B cell (primary cell): ENCODE results near the gene MRPL55. TPM values are rescaled to one million over a fixed set of nuclear protein-coding genes. Genes with fewer than 3 reads are reported as not detected.

Experiments
- ATAC-seq: fragments of 200-7000 bp; cut with Tn5 transposase; one replicate; pipeline ENCODE4 v1.10.0; 2021; ENCODE audit warnings: low read depth, mild to moderate bottlenecking, moderate number of reproducible peaks, moderate library complexity
- CTCF ChIA-PET: fragments of 350-600 bp; sonication (Branson Sonifier 250); formaldehyde crosslinking; loops from one replicate; lab custom pipeline; 2021; ENCODE audit warnings: antibody characterized with exemption, inconsistent platforms; lab: Charles Lee
- POLR2A ChIA-PET: fragments of 350-600 bp; sonication (Branson Sonifier 250); formaldehyde crosslinking; loops from one replicate; lab custom pipeline; 2021; ENCODE audit warnings: antibody characterized with exemption; lab: Charles Lee
- DNase-seq: peaks from one replicate; pipeline ENCODE4 v3.0.0; 2013
- H2AFZ ChIP-seq: 2 replicates; pipeline ENCODE4 v1.6.1; 2012; ENCODE audit warnings: mild to moderate bottlenecking, low read depth, low read length; ENCODE audit not compliant: insufficient read depth, poor library complexity, severe bottlenecking
- H3K27ac ChIP-seq, 2 donors: 1 replicate in 1 of 2; 2 replicates in 1 of 2; pipeline ENCODE4 v1.5.1; 2012 to 2013; ENCODE audit warnings: low read length in 2 of 2, mild to moderate bottlenecking in 2 of 2, moderate library complexity in 1 of 2
- H3K27me3 ChIP-seq, 4 experiments: fragments of 200-600 bp in 1 of 4; sonication (generic) in 1 of 4; replicated peaks in 1 of 4; 1 replicate in 2 of 4; 2 replicates in 2 of 4; pipeline versions ENCODE4 v1.6.1 to v1.7.0; 2013 to 2016; ENCODE audit warnings: low read length in 3 of 4, mild to moderate bottlenecking in 2 of 4, mixed read lengths in 1 of 4, moderate library complexity in 1 of 4; ENCODE audit not compliant: insufficient read depth in 4 of 4, control insufficient read depth in 3 of 4; ENCODE audit errors: control extremely low read depth in 1 of 4
- H3K36me3 ChIP-seq, 2 experiments: replicated peaks in 1 of 2; 1 replicate in 1 of 2; 2 replicates in 1 of 2; pipeline versions ENCODE4 v1.6.1 to v1.7.1; 2013; ENCODE audit warnings: low read length in 1 of 2; ENCODE audit not compliant: insufficient read depth in 2 of 2, control insufficient read depth in 1 of 2; ENCODE audit errors: control extremely low read depth in 1 of 2, extremely low read depth in 1 of 2
- H3K4me1 ChIP-seq, 2 donors: fragments of 200-600 bp in 1 of 2; sonication (generic) in 1 of 2; 1 replicate in 1 of 2; 2 replicates in 1 of 2; pipeline versions ENCODE4 v1.5.1 to v1.6.1; 2013 to 2017; ENCODE audit warnings: low read length in 2 of 2; ENCODE audit not compliant: control insufficient read depth in 2 of 2, insufficient read depth in 2 of 2
- H3K4me2 ChIP-seq: replicated peaks from 2 replicates; pipeline ENCODE3; 2012; ENCODE audit warnings: mild to moderate bottlenecking, low read depth, low read length; ENCODE audit not compliant: poor library complexity, severe bottlenecking
- H3K4me3 ChIP-seq, 5 experiments: fragments of 200-600 bp in 1 of 5; sonication (generic) in 1 of 5; 1 replicate in 3 of 5; 2 replicates in 2 of 5; pipeline versions ENCODE4 v1.5.1 to v1.7.0; 2011 to 2016; ENCODE audit warnings: low read length in 4 of 5, mild to moderate bottlenecking in 4 of 5, low read depth in 2 of 5, control low read depth in 1 of 5, moderate library complexity in 1 of 5; ENCODE audit not compliant: insufficient read depth in 1 of 5; ENCODE audit errors: control extremely low read depth in 1 of 5, extremely low read depth in 1 of 5
- H3K79me2 ChIP-seq: fragments of 200-600 bp; sonication (generic); one replicate; pipeline ENCODE4 v1.6.0; 2016; ENCODE audit warnings: low read length; ENCODE audit not compliant: control insufficient read depth, insufficient read depth
- H3K9ac ChIP-seq: fragments of 200-600 bp; sonication (generic); 2 replicates; pipeline ENCODE4 v1.6.1; 2017; ENCODE audit warnings: mild to moderate bottlenecking, low read length, moderate library complexity
- H3K9me3 ChIP-seq, 3 donors: one replicate each; pipeline versions ENCODE4 v1.6.1 to v1.7.1; 2013; ENCODE audit warnings: low read length in 2 of 3; ENCODE audit not compliant: control insufficient read depth in 2 of 3, insufficient read depth in 1 of 3; ENCODE audit errors: control extremely low read depth in 1 of 3
- H4K20me1 ChIP-seq: 2 replicates; pipeline ENCODE4 v1.6.0; 2012; ENCODE audit warnings: mild to moderate bottlenecking, low read length; ENCODE audit not compliant: insufficient read depth, control insufficient read depth, poor library complexity, severe bottlenecking
- H3K27ac Mint-ChIP-seq: one replicate; pipeline ENCODE4 v1.8.0; 2021; ENCODE audit warnings: mixed read lengths
- H3K27me3 Mint-ChIP-seq: one replicate; pipeline ENCODE4 v1.8.0; 2021; ENCODE audit warnings: mixed read lengths
- H3K4me1 Mint-ChIP-seq: one replicate; pipeline ENCODE4 v1.8.0; 2021; ENCODE audit warnings: mixed read lengths
- H3K4me3 Mint-ChIP-seq: one replicate; pipeline ENCODE4 v1.8.0; 2021; ENCODE audit warnings: mixed read lengths
- H3K9me3 Mint-ChIP-seq: one replicate; pipeline ENCODE4 v1.8.0; 2022; ENCODE audit warnings: mixed read lengths; ENCODE audit not compliant: insufficient read depth
- EZH2 ChIP-seq: IDR thresholded peaks from 2 replicates; pipeline ENCODE4 v1.6.1; 2012; ENCODE audit warnings: borderline replicate concordance, low read depth, mild to moderate bottlenecking, moderate library complexity, low read length; ENCODE audit not compliant: insufficient read depth, poor library complexity, severe bottlenecking
- WGBS: methylation state at CpG from one replicate; pipeline ENCODE4 v1.1.5; 2013; ENCODE audit warnings: missing lambda C conversion rate; ENCODE audit not compliant: insufficient coverage; 5-methylcytosine and 5-hydroxymethylcytosine counted together
- intact Hi-C: fragments of 100-400 bp; cut with micrococcal nuclease; formaldehyde crosslinking; loops from one replicate; pipeline ENCODE4 v1.10.0; 2022
- polyA plus RNA-seq: library from polyadenylated mRNA; depleted of rRNA; stranded (reverse); fragments of >200 nt; gene quantifications from 2 replicates; pipeline ENCODE4 v1.2.3, GENCODE V29; 2012
- total RNA-seq, 2 donors: library from RNA; stranded (reverse); fragments of 120-200 nt in 1 of 2; gene quantifications; 1 replicate in 1 of 2; 2 replicates in 1 of 2; pipeline versions ENCODE4 v1.2.3 to v1.2.4, GENCODE V29; 2013 to 2022
- TF ChIP-seq, protein P1 (sequence below): fragments of 200-600 bp; IDR thresholded peaks from one replicate; pipeline ENCODE4 v1.8.0; 2022; ENCODE audit warnings: antibody characterized with exemption, mild to moderate bottlenecking

The MRPL55 gene
- total and polyA plus RNA-seq, 2 donors (not counting 1 experiment from before 2014, with no cell fraction given), result 38.9 to 297 TPM

DNA sequence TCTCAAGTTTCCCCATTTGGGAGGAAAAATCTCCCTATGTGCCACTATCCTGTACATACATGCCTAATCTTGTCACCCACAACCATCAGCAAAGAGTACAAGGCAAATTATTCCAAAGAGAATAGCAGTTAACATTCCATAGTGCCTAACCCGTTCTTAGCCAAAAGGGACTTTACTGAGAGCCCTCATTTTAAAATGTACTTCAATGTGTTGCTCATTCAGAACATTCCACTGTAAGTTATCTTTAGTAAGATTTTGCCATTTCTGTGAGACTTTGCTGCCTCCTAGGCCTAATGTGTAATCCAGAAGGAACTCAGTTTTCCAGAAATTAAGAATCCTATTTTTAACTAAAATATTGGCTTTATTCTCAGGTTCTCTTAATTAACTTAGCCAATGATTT lies 11.3 kb upstream of the MRPL55 start:
- H3K9ac ChIP-seq, result no peak overlapping the region
- no peaks in the 10 kb centered on the region for H3K36me3 ChIP-seq
- no peak overlapping the region for H3K4me3 ChIP-seq
- H2AFZ ChIP-seq, result no peak overlapping the region
- H4K20me1 ChIP-seq, result no peaks in the 10 kb centered on the region
- TF ChIP-seq EZH2, result no peak
- TF ChIP-seq, protein P1, sequence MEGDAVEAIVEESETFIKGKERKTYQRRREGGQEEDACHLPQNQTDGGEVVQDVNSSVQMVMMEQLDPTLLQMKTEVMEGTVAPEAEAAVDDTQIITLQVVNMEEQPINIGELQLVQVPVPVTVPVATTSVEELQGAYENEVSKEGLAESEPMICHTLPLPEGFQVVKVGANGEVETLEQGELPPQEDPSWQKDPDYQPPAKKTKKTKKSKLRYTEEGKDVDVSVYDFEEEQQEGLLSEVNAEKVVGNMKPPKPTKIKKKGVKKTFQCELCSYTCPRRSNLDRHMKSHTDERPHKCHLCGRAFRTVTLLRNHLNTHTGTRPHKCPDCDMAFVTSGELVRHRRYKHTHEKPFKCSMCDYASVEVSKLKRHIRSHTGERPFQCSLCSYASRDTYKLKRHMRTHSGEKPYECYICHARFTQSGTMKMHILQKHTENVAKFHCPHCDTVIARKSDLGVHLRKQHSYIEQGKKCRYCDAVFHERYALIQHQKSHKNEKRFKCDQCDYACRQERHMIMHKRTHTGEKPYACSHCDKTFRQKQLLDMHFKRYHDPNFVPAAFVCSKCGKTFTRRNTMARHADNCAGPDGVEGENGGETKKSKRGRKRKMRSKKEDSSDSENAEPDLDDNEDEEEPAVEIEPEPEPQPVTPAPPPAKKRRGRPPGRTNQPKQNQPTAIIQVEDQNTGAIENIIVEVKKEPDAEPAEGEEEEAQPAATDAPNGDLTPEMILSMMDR, result no peak
- Mint-ChIP-seq H3K4me3 (no peak overlapping the region), H3K9me3 (peaks cover 3% of the 10 kb centered on the region), H3K27me3 (no peaks in the 10 kb centered on the region), H3K27ac (no peak overlapping the region), H3K4me1 (peaks cover 5% of the 10 kb centered on the region)
- H3K27me3 ChIP-seq, result no peaks in the 10 kb centered on the region
- no peaks in the 10 kb centered on the region for H3K9me3 ChIP-seq
- H3K4me1 ChIP-seq, result peaks cover 10 to 11% of the 10 kb centered on the region in 2 donors
- H3K4me2 ChIP-seq, result no peak overlapping the region
- ATAC-seq, result no peak
- DNase-seq, result no peak
- no peak overlapping the region for H3K27ac ChIP-seq
- ChIA-PET POLR2A (no interaction called here), CTCF (no interaction called here)
- WGBS, result no CpG with 5 or more reads among the region's 1 CpG
- H3K79me2 ChIP-seq, result no peaks in the 10 kb centered on the region
- intact Hi-C loops, result no loop called here

DNA sequence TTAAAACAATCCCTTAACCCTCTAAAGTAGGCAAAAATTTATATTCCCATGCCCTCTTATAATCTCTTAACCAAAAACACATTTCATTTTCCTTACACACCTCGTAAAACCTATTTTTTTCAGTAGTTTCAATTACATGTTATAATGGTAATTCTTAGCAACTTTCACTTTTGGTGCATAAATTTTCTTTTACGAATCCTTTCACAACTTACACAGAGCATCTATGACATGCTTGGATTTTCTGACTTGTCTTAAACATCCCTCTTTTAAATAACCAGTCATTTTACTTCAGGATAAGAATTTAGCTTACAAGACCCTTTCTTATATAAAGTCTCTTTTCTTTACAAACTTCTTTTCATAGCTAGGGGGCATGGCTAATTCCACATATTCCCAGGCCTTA lies 8.9 kb upstream of the MRPL55 start:
- WGBS, result no CpG with 5 or more reads among the region's 2 CpGs
- no peak overlapping the region for H3K27ac Mint-ChIP-seq
- Histone ChIP-seq H3K9me3 (no peaks in the 10 kb centered on the region), H3K9ac (no peak overlapping the region), H2AFZ (no peak overlapping the region), H3K79me2 (no peaks in the 10 kb centered on the region), H3K4me1 (peaks cover 10 to 11% of the 10 kb centered on the region in 2 donors), H3K36me3 (no peaks in the 10 kb centered on the region), H3K4me2 (no peak overlapping the region), H3K27me3 (no peaks in the 10 kb centered on the region), H3K27ac (no peak overlapping the region), H3K4me3 (no peak overlapping the region), H4K20me1 (no peaks in the 10 kb centered on the region)
- H3K4me3 Mint-ChIP-seq, result no peak overlapping the region
- ATAC-seq (no peak), DNase-seq (no peak)
- ChIA-PET POLR2A (no interaction called here), CTCF (interaction anchor here (1.1 kb wide), 1 partner anchor 397 kb away, joined by 3 read pairs; no protein-coding TSS in a partner anchor)
- no peaks in the 10 kb centered on the region for H3K27me3 Mint-ChIP-seq
- H3K9me3 Mint-ChIP-seq, result peaks cover 3% of the 10 kb centered on the region
- H3K4me1 Mint-ChIP-seq, result peaks cover 5% of the 10 kb centered on the region
- TF ChIP-seq, protein P1, result no peak
- no peak for TF ChIP-seq EZH2
- intact Hi-C loops, result no loop called here
